ENCODE results near the gene BEND7.
"Not testable (repeated sequence)": the region's sequence is repeated elsewhere in the genome, so short reads cannot be mapped to it uniquely, and the experiment has no call there.

Gene BEND7

DNA sequence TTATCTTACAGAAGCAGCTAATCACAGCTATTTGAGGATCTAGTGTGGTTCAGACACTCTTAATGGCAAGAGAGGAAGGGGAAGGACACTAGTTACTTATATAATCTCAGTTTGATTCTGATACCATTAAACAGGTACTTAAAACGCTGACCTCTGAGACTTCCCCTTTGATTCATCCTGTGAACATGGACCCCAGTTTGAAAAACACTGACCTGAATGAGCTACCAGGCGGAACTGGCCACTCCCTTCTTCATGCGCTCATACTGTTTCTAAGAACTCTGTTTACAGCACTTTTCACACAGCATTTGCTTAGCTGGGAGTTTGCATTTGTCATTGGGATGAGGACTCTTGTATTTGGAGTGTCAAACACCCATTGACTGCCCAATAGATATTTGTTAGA, 45.7 kb downstream of the BEND7 start:
- no peak for DNase-seq (ENCODE audit: low spot score)

DNA sequence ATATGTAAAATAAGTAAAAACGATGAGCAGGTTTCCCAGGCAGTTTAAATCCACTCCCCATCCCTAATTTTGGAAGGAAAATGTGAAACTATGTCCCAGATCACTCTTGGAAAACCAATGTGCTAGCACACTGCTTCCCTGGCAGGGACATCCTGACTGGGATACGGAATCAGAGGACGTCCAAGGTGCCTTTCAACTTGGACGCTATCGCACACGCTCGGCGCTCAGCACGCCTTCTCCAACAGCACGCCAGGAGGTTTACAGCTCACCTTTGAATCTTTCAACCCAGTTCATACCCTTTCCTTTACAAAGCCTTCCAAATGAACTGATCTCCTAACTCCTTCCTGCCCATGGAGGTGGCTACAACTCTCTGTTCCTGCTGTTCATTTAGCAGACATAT, 47.1 kb downstream of the BEND7 start:
- DNase-seq (ENCODE audit: low spot score): no peak

DNA sequence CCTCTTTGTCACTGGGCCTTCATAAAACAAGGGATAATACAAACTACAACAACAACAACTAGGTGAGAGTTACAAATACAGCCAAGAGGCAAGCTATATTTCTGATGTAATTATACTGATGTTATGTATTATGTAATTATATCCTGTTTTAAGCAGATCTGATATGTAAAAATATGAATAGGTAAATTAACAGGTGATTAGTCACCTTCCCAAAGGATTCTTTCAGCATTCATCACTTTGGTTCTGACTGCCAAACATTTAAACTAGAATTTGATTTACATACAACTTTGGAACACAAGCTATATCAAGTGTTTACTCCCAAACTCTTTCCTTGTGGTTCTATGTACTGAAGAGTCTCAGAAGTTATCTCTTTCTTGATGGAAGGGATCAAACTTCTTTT, 53.7 kb downstream of the BEND7 start:
- no peak for DNase-seq (ENCODE audit: low spot score)

DNA sequence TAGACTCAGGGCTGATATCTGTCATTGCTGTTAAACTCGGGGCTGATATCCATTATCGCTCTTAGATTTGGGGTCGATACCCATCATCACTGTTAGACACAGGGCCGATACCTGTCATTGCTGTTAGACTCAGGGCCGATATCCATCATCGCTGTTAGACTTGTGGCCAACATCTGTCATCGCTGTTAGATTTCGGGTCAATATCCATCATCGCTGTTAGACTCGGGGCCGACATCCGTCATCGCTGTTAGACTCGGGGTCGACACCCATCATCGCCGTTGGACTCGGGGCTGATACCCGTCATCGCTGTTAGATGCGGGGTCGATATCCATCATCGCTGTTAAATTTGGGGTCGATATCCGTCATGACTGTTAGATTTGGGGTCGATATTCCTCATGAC, 54.8 kb downstream of the BEND7 start:
- DNase-seq (ENCODE audit: low spot score): no peak

DNA sequence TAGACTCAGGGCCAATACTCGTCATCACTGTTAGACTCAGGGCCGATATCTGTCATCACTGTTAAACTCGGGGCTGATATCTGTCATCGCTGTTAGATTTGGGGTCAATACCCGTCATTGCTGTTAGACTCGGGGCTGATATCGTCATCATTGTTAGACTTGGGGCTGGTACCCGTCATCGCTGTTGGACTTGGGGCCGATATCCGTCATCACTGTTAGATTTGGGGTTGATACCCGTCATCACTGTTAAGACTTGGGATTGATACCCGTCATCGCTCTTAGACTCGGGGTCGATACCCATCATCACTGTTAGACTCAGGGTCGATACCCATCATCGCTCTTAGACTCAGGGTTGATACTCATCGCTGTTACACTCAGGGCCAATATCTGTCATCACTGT, 56.5 kb downstream of the BEND7 start:
- no peak for DNase-seq (ENCODE audit: low spot score)

DNA sequence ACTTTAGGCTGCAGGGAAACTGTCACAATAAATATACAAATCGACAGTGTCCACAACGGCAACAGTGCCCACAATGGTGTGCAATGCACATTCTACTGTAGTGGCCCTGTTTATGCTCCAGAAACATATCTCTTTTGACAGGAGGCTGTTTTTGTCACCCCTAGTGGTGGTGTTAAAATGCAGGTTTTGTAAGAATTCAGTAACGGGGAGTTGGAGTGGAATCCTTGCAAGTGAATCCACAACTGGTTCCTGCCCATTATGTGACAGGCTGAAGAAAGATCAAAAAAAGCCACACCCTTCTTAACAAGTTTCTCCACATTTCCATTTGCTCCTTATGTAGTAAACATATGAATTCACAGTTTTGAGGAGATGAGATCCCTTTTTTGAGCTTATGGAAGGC, 58.5 kb downstream of the BEND7 start:
- DNase-seq (ENCODE audit: low spot score): no peak

DNA sequence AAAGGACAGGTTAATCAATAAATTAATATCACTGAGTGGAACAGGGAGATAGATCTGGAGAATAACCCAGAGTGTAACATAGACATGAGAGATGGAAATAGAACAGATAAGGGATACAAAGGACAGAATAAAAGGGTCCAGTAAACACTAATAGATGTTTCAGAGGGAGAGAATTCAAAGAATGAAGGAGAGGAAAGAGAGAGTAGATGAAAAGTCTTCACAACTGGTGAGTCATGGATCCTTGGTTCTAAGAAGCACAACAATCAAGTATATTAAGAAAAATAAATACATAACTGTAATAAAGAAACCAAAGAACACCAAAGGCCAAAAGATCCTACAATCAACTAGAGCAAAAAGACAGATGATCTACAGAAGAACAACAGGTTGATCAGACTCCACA, 66.3 kb downstream of the BEND7 start:
- DNase-seq (ENCODE audit: low spot score): no peak

DNA sequence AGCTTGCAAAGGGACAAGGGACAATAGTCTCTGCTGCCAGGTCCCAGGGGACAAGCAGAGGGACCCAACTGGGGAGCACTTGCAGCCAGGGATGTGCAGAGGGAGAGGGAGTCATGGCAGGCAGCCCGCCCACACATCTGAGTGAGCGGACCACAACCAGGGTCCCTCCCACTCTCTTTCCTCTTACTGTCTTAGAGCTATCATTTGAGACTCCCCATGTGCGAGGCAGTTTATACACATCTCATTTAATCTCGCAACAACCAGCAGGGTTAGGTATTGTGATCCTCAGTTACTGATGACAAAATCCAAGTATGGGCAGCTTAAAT, 70.2 kb downstream of the BEND7 start:
- no peak for DNase-seq (ENCODE audit: low spot score)

DNA sequence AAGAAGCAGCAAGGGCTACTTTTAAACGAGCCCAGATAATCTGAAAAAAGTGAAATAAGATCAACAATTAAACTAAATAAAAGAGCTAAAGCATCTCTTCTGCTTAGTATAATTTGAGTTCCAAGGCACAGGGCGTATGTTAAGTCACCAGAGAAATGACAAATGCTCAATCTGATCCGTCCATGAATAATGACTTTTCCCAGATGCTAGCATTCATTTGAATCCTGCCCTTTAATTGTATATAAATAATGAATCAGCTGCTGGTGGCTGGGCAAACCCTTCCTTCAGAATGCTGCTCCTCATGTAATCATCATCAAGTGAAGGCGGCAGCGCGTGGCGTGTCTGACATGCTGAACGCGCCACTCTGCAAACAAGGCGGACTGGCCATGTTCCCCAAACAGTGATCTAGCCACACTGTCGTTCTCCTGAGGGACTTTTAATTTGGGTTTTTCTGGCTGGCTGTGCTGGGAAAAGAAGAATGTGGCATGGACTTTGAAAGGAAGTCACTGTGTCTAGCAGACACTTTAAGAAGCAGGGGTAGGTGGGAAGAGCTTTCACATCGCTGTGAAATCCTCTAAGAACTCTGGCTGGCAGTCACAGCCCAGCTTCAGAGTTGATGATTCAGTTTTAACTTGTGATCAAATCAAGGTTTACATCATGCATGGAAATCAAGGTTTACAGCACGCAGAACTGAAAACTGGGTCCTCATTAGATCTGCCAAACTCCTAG, 70.7 kb downstream of the BEND7 start:
- DNase-seq (ENCODE audit: low spot score): peak; percentile 29

DNA sequence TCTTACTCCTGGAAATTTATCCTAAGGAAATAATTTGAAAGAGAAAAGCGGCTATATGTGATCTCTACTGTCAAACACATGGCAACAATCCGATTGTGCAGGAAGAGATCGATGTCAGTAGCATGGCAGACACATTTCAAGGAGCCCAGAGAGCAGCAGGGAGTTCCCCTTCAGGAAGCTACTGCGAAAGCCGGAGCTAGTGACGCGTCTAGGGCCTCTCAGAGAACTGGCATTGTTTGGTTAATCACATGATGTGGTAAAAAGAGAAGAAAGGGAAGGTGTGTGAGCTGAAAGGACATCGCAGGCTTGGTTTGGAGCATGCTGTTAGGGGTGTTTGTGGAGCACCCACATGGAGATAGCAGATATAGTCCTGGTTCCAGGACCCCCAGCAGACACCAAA, 74.9 kb downstream of the BEND7 start:
- DNase-seq (ENCODE audit: low spot score): no peak

DNA sequence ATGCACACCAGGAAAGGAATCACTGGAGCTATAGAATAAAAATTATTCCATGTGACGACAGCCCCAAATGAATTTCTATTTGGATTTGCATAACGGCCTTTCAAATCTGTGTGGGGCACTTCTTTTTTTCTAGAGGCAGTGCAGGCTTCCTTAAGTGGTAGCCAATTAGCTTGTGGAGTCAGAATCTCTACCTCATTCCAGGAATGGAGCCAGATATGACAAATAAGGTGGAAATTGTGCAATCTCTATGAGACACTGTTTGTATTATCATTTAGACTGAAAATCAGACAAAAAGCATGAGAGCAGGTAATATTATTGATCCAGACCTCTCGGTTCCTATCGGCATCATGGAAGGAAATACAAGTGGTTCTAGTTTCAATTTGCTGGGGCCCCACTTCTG, 78.7 kb downstream of the BEND7 start:
- peak; percentile 73 for DNase-seq (ENCODE audit: low spot score)

DNA sequence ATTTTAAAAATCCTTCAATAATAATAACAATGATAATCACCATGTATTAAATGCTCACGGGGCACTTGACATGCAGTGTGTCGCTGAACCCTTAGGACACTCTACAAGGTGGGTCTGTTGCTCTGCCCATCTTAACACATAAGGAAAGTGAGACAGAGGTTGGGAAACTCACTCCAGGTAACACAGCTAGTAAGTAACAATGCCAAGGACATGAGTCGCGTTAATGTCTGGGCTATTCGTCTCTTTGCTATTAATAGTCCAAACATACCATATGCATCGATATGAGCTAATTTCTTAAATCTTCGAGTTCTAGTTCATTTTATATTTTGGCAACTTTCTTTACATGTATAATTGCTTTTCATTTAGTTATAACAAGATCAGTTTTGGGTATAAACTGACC, 79.5 kb downstream of the BEND7 start:
- DNase-seq (ENCODE audit: low spot score): no peak

DNA sequence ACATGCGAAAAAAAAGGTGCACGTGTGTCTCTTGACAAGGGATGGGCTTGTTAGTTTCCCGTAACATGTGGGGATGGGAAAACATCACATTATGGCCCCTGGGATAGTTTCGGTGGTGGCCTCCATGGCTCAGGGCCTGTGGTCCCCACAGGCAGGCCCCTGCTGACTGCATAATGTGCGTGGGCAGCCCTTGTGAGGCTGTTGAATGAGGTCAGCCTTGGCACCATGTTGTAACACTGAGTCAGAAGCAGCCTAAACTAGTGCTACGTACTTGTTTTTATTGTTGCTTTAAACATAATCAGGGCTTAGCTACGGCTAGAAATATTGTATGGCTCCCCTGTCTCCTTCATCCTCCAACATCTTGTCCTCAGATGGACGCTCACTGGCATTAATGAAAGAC, 80.6 kb downstream of the BEND7 start:
- peak; percentile 69 for DNase-seq (ENCODE audit: low spot score)

DNA sequence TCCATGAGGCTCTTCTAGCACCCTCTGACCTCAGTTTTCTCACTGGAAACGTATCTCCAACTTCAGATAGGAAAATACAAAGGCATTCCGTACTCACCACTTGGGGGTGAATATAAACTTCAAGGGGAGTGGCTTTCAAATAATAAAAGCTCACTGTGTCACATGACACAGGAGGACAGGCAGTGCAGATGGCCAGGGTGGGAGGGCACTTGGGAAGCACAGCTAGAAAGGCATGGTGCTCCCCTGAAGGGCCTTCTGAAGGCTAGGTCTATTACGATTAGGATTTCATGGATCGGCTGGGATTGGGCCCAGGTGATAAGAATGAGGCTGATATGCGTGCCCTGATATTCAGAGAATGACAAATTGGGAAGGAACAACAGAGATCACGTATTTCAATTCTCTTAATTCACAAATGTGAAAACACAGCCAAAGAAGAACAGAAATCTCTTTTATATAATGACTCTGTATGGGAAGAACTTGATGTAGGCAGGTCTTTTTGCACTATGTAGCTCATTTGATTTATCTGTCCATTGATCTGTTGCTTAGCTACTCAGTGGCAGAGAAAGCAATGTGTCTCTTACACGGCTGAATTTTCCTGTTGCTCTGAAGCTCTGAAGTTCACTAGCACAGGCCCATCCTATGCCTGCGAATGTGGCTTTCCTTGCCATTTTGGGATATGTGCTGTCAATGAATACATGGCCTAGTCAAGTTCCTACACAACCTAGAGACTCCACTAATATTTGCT, 83.0 kb downstream of the BEND7 start:
- no peak for DNase-seq (ENCODE audit: low spot score)

DNA sequence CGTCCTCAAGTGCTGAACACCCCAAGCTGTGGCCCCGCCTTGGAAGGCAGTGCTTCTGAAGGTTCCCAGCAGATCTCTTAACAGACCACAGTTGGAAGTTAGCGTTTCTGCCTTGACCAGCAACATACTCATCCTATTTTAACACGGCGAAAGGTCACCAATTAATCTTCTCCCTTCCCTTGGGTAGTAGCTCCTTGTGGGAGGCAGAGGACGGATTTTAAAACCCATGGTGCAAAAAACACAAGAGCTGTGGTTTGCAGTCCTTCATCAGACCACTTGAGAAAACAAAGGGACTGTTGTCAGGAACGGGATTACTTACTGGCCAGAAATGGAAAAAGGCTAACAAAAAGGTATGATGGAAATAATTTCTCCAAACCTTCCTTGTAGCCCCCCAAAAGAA, 87.3 kb downstream of the BEND7 start:
- no peak for DNase-seq (ENCODE audit: low spot score)

DNA sequence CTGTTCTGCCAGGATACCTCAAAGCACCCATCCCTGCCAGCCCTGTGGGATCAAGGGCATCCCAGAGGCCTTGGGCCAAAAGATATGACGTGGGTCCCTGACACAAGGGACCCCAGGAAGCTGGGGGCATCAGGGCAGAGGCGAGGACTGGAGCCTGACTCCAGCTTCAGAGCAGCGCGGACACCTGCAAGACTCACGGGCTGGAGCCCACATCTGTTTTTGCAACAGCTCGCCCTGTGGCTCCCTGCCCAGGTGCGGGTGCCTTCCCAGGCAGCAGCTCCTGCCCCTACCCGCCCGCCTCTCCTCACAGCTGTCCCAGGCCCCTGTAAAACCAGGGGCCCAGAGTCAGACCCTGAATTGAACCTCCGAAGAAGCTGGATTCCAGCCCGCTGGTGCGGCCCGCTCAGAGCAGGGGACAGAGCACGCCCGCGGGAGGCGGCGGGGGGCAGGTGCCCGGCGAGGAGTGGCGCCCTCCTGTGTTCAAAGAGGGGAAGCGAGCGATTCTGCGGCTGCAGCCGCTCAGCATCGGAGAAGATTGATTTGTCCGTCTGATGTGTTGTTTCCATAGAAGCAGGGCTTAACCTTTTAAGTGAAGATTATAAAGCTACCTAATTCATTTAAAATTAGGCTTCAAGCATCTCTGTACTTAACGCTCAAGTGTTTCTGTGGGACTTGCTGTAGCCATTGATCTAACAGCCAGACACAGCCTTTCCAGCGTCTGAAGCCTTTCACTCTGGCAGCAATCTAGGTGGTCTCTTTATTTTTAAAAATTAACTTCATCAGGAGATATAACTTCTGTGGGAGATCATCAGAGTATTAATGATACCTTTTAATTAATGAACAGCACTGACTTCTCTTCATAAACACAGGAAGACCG, 88.4 kb downstream of the BEND7 start:
- DNase-seq (ENCODE audit: low spot score): peak; percentile 89

DNA sequence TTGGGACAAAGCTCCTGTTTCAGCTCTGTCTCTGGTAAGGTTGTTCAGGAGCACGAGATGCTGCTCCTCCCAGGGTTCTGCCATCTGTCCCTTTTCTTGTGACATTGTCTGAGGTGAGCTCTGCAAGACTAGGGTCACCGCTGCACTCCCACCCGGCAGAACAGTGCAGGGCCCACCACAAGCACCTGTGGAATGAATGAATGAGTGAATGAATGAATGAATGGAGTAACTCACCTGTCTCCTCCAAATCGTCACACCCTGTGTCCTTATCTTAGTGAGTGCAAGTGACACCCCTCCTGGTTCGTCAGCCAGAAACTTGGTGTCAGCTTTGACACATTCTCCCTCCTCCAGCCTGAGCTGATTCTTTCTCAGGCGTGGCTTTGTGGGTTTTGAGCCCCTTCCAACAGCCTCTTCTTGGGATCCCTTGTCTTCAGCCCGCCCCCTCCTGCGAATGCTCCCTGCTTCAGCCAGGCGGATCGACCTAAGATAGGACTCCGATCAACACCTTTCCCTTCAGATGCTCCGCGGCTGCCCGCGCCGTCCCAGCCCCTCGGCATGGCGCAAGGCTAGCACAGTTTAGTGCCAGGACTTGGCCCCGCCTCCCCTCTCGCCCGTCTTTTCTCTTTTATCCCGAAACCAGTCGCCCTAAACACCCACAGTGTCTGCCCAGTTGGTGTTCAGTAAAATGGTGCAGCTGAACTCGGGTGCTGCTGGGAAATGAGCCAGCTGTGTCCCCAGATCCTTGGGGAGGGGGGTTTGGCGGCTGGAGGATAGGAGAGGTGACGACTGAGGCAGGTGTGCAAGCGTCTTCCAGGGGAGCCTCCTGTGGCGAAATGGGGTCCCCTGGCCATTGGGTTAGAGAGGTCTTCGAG, 89.3 kb downstream of the BEND7 start:
- peak; percentile 50 for DNase-seq (ENCODE audit: low spot score)

DNA sequence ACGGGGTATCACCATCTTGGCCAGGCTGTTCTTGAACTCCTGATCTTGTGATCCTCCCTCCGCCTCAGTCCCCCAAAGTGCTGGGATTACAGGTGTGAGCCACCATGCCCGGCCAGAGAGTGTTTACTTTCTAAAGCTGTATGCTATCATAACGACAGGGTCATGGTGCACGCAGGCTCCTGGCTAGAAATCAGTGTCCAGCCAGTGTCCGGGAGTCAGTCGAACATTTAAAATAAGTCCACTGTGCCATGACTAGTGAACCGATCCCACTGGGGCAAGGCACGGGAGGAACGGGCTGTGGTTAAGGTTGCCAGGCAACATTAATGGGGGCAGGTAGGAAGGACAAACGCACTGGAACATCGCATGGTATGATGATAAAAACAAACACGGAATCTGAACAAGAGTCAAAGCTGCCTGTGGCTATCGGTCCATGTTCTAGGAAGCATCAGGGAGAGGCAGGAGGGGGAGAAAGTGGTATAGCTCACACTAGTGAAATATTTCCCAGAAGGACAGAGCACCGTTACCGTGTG, 91.7 kb downstream of the BEND7 start:
- no peak for DNase-seq (ENCODE audit: low spot score)

DNA sequence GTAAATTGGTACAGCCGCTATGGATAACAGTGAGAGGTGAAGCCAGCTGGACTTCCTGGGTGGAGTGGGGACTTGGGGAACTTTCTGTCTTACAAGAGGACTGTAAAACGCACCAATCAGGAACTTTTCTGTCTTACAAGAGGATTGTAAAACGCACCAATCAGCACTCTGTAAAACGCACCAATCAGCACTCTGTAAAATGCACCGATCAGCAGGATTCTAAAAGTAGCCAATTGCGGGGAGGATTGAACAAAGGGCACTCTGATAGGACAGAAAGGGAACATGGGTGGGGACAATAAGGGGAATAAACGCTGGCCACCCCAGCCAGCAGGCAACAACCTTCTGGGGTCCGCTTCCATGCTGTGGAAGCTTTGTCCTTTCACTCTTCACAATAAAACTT, 100.9 kb downstream of the BEND7 start:
- DNase-seq (ENCODE audit: low spot score): not testable (repeated sequence)

DNA sequence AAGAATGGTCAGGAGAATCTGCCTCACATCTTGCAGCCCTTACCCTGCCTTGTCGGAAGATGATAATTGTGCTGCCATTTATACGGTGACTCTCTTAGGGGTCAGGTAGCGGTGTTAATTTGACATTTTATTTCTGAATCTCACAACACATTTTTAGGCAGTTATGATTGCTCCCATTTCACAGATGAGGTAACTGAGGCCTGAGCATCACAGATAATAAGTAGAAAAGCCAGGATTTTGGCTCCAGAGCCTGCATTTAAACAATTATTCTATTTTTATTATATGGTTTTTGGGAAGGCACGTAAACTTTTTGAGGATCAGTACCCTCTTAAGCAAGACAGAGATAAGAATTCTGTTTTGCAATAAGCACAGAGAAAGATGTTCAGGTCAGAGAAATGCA, 103.4 kb downstream of the BEND7 start:
- DNase-seq (ENCODE audit: low spot score): no peak

DNA sequence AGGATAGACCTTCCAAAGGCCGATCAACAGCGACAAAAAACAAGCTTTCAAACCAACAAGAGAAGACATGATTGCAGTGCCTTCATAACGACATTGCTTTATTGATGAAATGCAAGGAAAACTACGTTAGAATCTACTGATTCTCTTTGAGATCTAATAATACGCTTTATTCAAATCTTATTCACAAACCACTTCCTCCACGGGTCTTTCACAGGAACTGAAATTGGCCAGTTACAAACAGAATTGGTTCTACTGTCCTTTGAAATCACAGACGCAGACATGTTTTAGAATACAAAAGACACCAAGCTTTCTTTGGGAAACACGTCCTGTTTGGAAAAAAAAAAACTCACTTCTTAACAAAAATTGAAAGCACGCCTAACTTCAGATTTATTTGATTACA, 106.0 kb downstream of the BEND7 start:
- no peak for DNase-seq (ENCODE audit: low spot score)

All from AG20443 (cell line).